Pancreas (tissue), 10 donors: ENCODE data around the gene FEZ2. TPM values are rescaled to one million over a fixed set of nuclear protein-coding genes. Genes with fewer than 3 reads are reported as not detected.

Experiments
- ATAC-seq, 4 donors: fragments of 200-7000 bp; cut with Tn5 transposase; one replicate each; pipeline versions ENCODE4 v1.8.0 to v1.9.1; 2020; ENCODE audit warnings: mild to moderate bottlenecking in 4 of 4, moderate library complexity in 4 of 4
- DNase-seq, 6 donors: peaks; one replicate each; pipeline ENCODE4 v3.0.0-alpha.2; 2020
- FAIRE-seq: peaks from 2 replicates; lab custom pipeline; 2012; peaks lifted over from hg19 to GRCh38; lab: Jason Lieb, UNC
- H3K27ac ChIP-seq, 4 donors: fragments of 200-600 bp; sonication (generic); 1 replicate in 3 of 4; 2 replicates in 1 of 4; pipeline versions ENCODE4 v1.5.0 to v1.8.0; 2020
- H3K27me3 ChIP-seq, 4 donors: fragments of 200-600 bp; one replicate each; pipeline ENCODE4 v1.8.0; 2021
- H3K36me3 ChIP-seq, 3 donors: fragments of 200-600 bp; sonication (generic) in 1 of 3; one replicate each; pipeline versions ENCODE4 v1.5.0 to v1.8.0; 2020 to 2021
- H3K4me1 ChIP-seq, 3 donors: fragments of 200-600 bp; one replicate each; pipeline ENCODE4 v1.8.0; 2021
- H3K4me3 ChIP-seq, 4 donors: fragments of 200-600 bp; sonication (generic) in 2 of 4; one replicate each; pipeline versions ENCODE4 v1.5.0 to v1.8.0; 2020 to 2021
- H3K9me3 ChIP-seq, 4 donors: fragments of 200-600 bp; one replicate each; pipeline ENCODE4 v1.8.0; 2021
- WGBS, 2 donors: extraction: QIAGEN DNeasy Blood & Tissue Kit; methylation state at CpG; one replicate each; pipeline ENCODE4 v1.1.7; 2013; 5-methylcytosine and 5-hydroxymethylcytosine counted together
- intact Hi-C, 3 donors: fragments of 100-400 bp; cut with DNase I; formaldehyde crosslinking; loops; one replicate each; pipeline versions ENCODE4 v1.11.1 to v1.14.2; 2022
- polyA plus RNA-seq, 2 donors: library from polyadenylated mRNA; stranded (reverse); fragments of 200-250 nt; gene quantifications; one replicate each; pipeline ENCODE4 v1.2.3, GENCODE V29; 2013
- total RNA-seq, 6 donors: library from RNA; stranded (reverse); fragmentation: NEBNext Ultra II Directional in 4 of 6; extraction: Animal tissue kit (Norgen Biotek cat#: 25700) in 4 of 6; gene quantifications; one replicate each; pipeline versions ENCODE4 v1.2.1 to v1.2.4, GENCODE V29; 2021 to 2023
- TF ChIP-seq, protein P1 (sequence below), 4 donors: fragments of 200-600 bp; sonication (generic) in 3 of 4; IDR thresholded peaks; one replicate each; pipeline versions ENCODE4 v1.5.0 to v1.8.0; 2021; ENCODE audit warnings: antibody characterized with exemption in 4 of 4
- donor health status: healthy with polysubstance abuse.
- donor health status: DM: no; HTN: no; CAD: no; lungs with moderate emphysema.
- donor health status: DM: no; HTN: no; CAD: no.
- donor health status: control.
- donor health status: control.
- donor health status: Bipolar disorder and iron deficiency.
- donor health status: DM: yes; HTN: yes; CAD: no.
- donor health status: DM: no; HTN: no; CAD: no.
- donor health status: DM: no; HTN: no; CAD: no.
- donor health status: DM: yes; HTN: yes; CAD: no.

The FEZ2 gene
- total and polyA plus RNA-seq, 8 donors = 7.0 to 18.2 (median 9.4) TPM

DNA sequence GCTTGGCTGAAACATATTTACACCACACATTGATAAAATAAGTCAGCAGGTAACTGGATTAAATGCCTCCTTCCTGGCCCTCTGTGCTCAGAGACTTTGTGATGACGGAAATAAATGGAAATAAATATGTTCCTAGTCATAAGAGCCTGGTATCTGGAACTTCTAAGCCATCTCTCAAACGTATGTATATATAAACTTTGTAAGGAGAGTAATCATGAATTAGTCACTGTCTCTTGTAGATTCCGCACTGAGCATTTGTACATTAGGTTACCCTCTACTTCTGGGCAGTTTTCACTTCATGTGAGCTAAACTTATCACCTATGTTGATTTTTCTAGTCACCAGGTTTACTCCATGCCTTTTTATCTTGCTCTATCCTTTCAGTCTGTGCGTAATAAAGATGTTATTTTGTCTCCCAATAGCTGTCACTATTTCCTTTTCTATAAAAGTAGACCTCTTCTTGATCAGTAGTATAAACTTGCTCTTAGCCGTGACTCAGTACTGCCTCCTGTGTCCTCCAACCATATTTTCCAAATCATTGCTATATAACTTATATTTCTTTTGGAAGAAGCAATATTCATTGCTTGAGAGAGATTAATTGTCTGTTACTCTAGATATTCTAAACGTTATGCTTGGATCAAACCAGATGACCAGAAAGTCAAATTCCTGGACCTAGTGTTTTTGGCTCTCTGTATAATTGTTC lies 53.2 kb downstream of the FEZ2 start:
- no peaks in the 10 kb centered on the region for H3K36me3 ChIP-seq
- H3K27me3 ChIP-seq = no peaks in the 10 kb centered on the region
- DNase-seq = no peak
- H3K4me1 ChIP-seq = no peaks in the 10 kb centered on the region
- ATAC-seq = no peak
- no peak for FAIRE-seq
- no peaks in the 10 kb centered on the region for H3K9me3 ChIP-seq
- H3K4me3 ChIP-seq = no peak overlapping the region
- no peak overlapping the region for H3K27ac ChIP-seq
- TF ChIP-seq, protein P1, sequence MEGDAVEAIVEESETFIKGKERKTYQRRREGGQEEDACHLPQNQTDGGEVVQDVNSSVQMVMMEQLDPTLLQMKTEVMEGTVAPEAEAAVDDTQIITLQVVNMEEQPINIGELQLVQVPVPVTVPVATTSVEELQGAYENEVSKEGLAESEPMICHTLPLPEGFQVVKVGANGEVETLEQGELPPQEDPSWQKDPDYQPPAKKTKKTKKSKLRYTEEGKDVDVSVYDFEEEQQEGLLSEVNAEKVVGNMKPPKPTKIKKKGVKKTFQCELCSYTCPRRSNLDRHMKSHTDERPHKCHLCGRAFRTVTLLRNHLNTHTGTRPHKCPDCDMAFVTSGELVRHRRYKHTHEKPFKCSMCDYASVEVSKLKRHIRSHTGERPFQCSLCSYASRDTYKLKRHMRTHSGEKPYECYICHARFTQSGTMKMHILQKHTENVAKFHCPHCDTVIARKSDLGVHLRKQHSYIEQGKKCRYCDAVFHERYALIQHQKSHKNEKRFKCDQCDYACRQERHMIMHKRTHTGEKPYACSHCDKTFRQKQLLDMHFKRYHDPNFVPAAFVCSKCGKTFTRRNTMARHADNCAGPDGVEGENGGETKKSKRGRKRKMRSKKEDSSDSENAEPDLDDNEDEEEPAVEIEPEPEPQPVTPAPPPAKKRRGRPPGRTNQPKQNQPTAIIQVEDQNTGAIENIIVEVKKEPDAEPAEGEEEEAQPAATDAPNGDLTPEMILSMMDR (IDR thresholded peaks at IDR 0.05) = no peak
- intact Hi-C loops = no loop called here
- 84 to 88% methylated on average over 6 of the region's 6 CpGs for WGBS, 2 donors

DNA sequence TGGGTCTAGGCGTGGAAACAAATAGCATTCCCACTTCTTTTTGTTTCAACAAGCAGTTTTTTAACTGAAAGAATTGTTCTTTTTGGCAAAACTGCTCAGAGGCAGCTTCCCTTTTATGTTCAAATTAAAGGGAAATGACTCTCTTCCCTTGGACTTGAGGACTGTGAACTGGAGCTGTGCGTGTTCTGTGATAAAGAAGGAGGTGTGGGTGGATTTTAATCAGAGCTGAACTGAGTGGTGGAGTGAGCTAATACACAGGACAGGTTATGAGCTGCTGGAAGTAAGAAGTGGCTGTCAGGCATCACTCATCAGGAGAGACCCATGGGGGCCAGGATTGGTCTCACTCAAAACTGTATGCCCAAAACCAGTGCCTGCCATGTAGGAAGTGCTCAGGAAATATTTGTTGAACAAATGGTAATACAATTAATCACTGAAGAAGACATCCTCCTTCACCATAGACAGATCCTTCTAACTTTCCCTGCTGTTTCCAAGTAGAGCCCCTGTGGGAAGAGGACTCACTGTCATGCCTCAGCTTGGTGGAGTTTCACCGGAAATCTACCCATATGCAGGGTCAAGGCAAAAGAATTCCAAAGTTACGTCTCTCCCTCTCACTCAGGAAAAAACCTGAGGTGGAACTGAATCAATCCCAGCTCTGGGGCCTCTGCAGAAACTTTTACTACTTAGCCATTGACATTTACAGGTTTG lies 55.9 kb downstream of the FEZ2 start:
- Histone ChIP-seq H3K27me3 (no peaks in the 10 kb centered on the region), H3K9me3 (no peaks in the 10 kb centered on the region), H3K4me3 (no peak overlapping the region), H3K27ac (no peak overlapping the region), H3K4me1 (no peaks in the 10 kb centered on the region), H3K36me3 (no peaks in the 10 kb centered on the region)
- no peak for ATAC-seq
- FAIRE-seq = no peak
- DNase-seq = no peak
- 81 to 82% methylated on average over 4 of the region's 4 CpGs for WGBS, 2 donors
- intact Hi-C loops = no loop called here
- TF ChIP-seq, protein P1 (IDR thresholded peaks at IDR 0.05) = no peak

DNA sequence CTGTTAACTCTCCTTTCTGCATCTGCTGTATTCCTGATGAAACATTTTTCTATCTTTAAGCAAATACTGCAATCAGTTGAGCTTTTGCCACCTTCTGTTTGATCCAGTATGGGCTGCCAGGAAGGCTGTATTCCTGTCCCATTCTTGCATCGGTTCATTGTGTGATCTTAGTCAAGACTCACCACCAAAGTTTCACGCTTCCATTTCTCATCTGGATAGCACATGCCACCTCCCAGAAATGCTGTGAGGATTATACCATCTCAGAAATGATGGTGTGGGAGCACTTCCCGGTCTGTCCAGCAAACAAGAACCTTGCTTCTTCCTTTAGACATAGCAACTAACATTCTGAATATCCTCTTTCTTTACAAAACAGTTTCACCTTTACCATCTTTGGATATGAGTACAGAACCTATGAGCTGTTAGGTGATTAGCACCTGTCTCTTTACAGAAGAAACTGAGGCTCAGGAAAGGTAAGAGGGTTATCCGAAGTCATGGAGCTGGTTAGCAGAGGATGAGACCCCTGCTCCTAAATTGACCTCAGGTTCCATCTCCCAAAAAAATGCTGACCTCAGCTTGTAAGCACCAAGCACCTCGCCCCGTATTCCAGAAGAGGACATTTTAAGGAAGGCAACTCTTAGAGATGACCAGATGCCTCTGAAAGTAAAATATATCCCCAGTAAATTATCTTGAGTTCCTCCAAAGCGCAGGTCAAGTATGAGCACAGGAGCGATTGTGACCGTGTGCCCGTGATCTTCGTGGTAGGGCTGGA lies 56.8 kb downstream of the FEZ2 start:
- TF ChIP-seq, protein P1 (IDR thresholded peaks at IDR 0.05) = no peak
- no peaks in the 10 kb centered on the region for H3K36me3 ChIP-seq
- intact Hi-C loops = no loop called here
- no peak overlapping the region for H3K4me3 ChIP-seq
- no peaks in the 10 kb centered on the region for H3K4me1 ChIP-seq
- FAIRE-seq = no peak
- ATAC-seq = no peak
- WGBS, 2 donors = 81 to 84% methylated on average over 11 of the region's 11 CpGs
- no peaks in the 10 kb centered on the region for H3K27me3 ChIP-seq
- H3K9me3 ChIP-seq = no peaks in the 10 kb centered on the region
- no peak overlapping the region for H3K27ac ChIP-seq
- no peak for DNase-seq

DNA sequence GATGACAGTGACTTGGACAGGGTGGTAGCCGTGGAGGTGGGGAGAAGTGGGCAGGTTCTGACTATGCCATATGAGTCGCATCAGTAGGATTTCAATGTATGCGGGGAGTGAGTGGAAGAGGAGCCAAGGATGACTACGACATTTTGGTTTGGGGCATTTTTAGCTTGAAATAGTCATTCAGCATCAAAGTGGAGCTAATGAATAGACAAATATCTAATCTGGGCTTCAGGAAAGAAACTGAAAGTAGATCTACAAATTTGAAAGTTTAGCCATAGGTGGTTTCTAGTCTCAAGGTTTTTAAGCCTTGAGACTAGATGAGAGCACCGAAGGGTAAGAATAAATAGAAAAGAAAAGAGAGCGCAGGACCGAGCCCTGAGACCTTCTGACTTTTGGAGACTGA lies 58.3 kb downstream of the FEZ2 start:
- WGBS, 2 donors = 91 to 96% methylated on average over 7 of the region's 7 CpGs
- TF ChIP-seq, protein P1 (IDR thresholded peaks at IDR 0.05) = no peak
- Histone ChIP-seq H3K4me1 (no peaks in the 10 kb centered on the region), H3K4me3 (no peak overlapping the region), H3K9me3 (no peaks in the 10 kb centered on the region), H3K36me3 (no peaks in the 10 kb centered on the region), H3K27ac (no peak overlapping the region), H3K27me3 (no peaks in the 10 kb centered on the region)
- ATAC-seq (no peak), FAIRE-seq (no peak), DNase-seq (no peak)
- intact Hi-C loops = no loop called here
